OCI-LY7 (cell line): ENCODE measurements around the gene HP1BP3. TPM values are rescaled to one million over a fixed set of nuclear protein-coding genes. Genes with fewer than 3 reads are reported as not detected.

Experiments used
- BruUV-seq: library from RNA; stranded (reverse); fragments of 400-500 nt; replicated peaks from 2 replicates; lab custom pipeline; 2021; lab: Mats Ljungman, UMichigan
- CTCF ChIA-PET: fragments of 300-600 bp; sonication (Branson Sonifier 250); formaldehyde crosslinking; loops from one replicate; lab custom pipeline; 2022; ENCODE audit warnings: antibody characterized with exemption; ENCODE audit not compliant: unreplicated experiment; lab: Charles Lee
- POLR2A ChIA-PET: fragments of 300-600 bp; sonication (Branson Sonifier 250); formaldehyde crosslinking; loops from one replicate; lab custom pipeline; 2022; ENCODE audit warnings: antibody characterized with exemption; lab: Charles Lee
- DNase-seq: peaks from one replicate; pipeline ENCODE4 v3.0.0-alpha.2; 2015; ENCODE audit warnings: low spot score
- H2AFZ ChIP-seq: fragments of 200-600 bp; sonication (generic), shearing (Covaris generic); 2 replicates; pipeline ENCODE4 v1.6.1; 2014; ENCODE audit warnings: mild to moderate bottlenecking, antibody characterized with exemption, low read length, moderate library complexity
- H3K27ac ChIP-seq: fragments of 200-600 bp; sonication (generic); 2 replicates; pipeline ENCODE4 v1.5.1; 2014; ENCODE audit warnings: mixed run types, low read depth, mild to moderate bottlenecking, moderate library complexity, low read length, inconsistent platforms; ENCODE audit not compliant: poor library complexity, severe bottlenecking
- H3K36me3 ChIP-seq: fragments of 200-600 bp; sonication (generic); 2 replicates; pipeline ENCODE4 v1.6.1; 2014; ENCODE audit warnings: mild to moderate bottlenecking, antibody characterized with exemption, low read length, moderate library complexity, mixed read lengths; ENCODE audit not compliant: insufficient read depth
- H3K4me1 ChIP-seq: fragments of 200-600 bp; sonication (generic); 2 replicates; pipeline ENCODE4 v1.5.1; 2014; ENCODE audit warnings: mild to moderate bottlenecking, low read length; ENCODE audit not compliant: insufficient read depth, poor library complexity, severe bottlenecking
- H3K4me2 ChIP-seq: fragments of 200-600 bp; sonication (generic); 2 replicates; pipeline ENCODE4 v1.6.1; 2014; ENCODE audit warnings: mild to moderate bottlenecking, low read length
- H3K4me3 ChIP-seq: fragments of 200-600 bp; sonication (generic); 2 replicates; pipeline ENCODE4 v1.5.1; 2014; ENCODE audit warnings: mild to moderate bottlenecking, low read depth, low read length; ENCODE audit not compliant: poor library complexity, severe bottlenecking
- H3K79me2 ChIP-seq: fragments of 200-600 bp; sonication (generic); 2 replicates; pipeline ENCODE4 v1.6.1; 2016; ENCODE audit warnings: low read depth, mild to moderate bottlenecking, low read length, moderate library complexity, mixed read lengths; ENCODE audit not compliant: insufficient read depth
- H3K9me2 ChIP-seq: fragments of 200-600 bp; sonication (generic); 2 replicates; pipeline ENCODE4 v1.6.1; 2016; ENCODE audit warnings: mild to moderate bottlenecking, low read length, mixed read lengths; ENCODE audit not compliant: insufficient read depth
- H3K9me3 ChIP-seq: fragments of 200-600 bp; sonication (generic); 2 replicates; pipeline ENCODE4 v1.6.1; 2014; ENCODE audit warnings: mild to moderate bottlenecking, mixed run types, low read length, mixed read lengths
- H4K20me1 ChIP-seq: fragments of 200-600 bp; sonication (generic); 2 replicates; pipeline ENCODE4 v1.6.1; 2014; ENCODE audit warnings: mild to moderate bottlenecking, antibody characterized with exemption, low read length, moderate library complexity, mixed read lengths; ENCODE audit not compliant: insufficient read depth
- CTCF ChIP-seq: fragments of 200-600 bp; sonication (generic); conservative IDR thresholded peaks from 2 replicates; pipeline ENCODE4 v1.5.1; 2014; ENCODE audit warnings: mild to moderate bottlenecking, antibody characterized with exemption, low read length, moderate library complexity, mixed read lengths
- EZH2phosphoT487 ChIP-seq: fragments of 200-600 bp; sonication (generic); IDR thresholded peaks from 2 replicates; pipeline ENCODE4 v1.6.1; 2018; ENCODE audit warnings: low read depth, borderline replicate concordance, mild to moderate bottlenecking, mixed run types, antibody characterized with exemption, low read length, moderate library complexity, mixed read lengths
- intact Hi-C: fragments of 100-400 bp; cut with micrococcal nuclease; formaldehyde crosslinking; loops from one replicate; pipeline ENCODE4 v1.10.0; 2022; ENCODE audit not compliant: unreplicated experiment
- total RNA-seq, 2 experiments: library from RNA; depleted of rRNA in 1 of 2; stranded (reverse); fragments of >200 nt in 1 of 2; shearing (Covaris generic) in 1 of 2; gene quantifications; 2 replicates each; pipeline ENCODE4 v1.2.3, GENCODE V29; 2014 to 2022

The HP1BP3 gene
- total RNA-seq, 2 experiments from 2014 or later, result 288 to 295 TPM

- Histone ChIP-seq H3K9me2 (no peaks in the 10 kb centered on the region), H2AFZ (no peak overlapping the region), H3K4me1 (no peaks in the 10 kb centered on the region), H3K79me2 (no peaks in the 10 kb centered on the region), H3K4me2 (no peak overlapping the region), H3K27ac (no peak overlapping the region), H3K9me3 (no peaks in the 10 kb centered on the region), H4K20me1 (no peaks in the 10 kb centered on the region), H3K36me3 (peaks cover 29% of the 10 kb centered on the region), H3K4me3 (no peak overlapping the region)
- BruUV-seq, result no TSS peak
- DNase-seq, result no peak
- TF ChIP-seq EZH2phosphoT487 (no peak), CTCF (no peak)
- intact Hi-C loops, result no loop called here
- POLR2A ChIA-PET, result interaction anchor here (1.5 kb wide), 1 partner anchor 12 kb away, joined by 5 read pairs; no protein-coding TSS in a partner anchor
- CTCF ChIA-PET, result no interaction called here
Observed at GRCh38 chr1:20821466-20821865, 34.4 kb upstream of the HP1BP3 start.

- Histone ChIP-seq H3K27ac (no peak overlapping the region), H3K4me2 (no peak overlapping the region), H3K9me2 (no peaks in the 10 kb centered on the region), H3K9me3 (no peaks in the 10 kb centered on the region), H4K20me1 (no peaks in the 10 kb centered on the region), H3K4me1 (no peaks in the 10 kb centered on the region), H2AFZ (no peak overlapping the region), H3K4me3 (no peak overlapping the region), H3K36me3 (peaks cover 21% of the 10 kb centered on the region), H3K79me2 (no peaks in the 10 kb centered on the region)
- intact Hi-C loops, result no loop called here
- ChIA-PET POLR2A (no interaction called here), CTCF (interaction anchor here (0.6 kb wide), 1 partner anchor 549 kb away, joined by 5 read pairs; no protein-coding TSS in a partner anchor)
- TF ChIP-seq CTCF, result no peak
- no peak for TF ChIP-seq EZH2phosphoT487
- no TSS peak for BruUV-seq
- DNase-seq, result no peak
Observed at GRCh38 chr1:20819818-20820217, 32.7 kb upstream of the HP1BP3 start.

- Histone ChIP-seq H3K9me2 (no peaks in the 10 kb centered on the region), H3K4me1 (no peaks in the 10 kb centered on the region), H3K36me3 (peaks cover 15% of the 10 kb centered on the region), H3K27ac (no peak overlapping the region), H3K9me3 (no peaks in the 10 kb centered on the region), H2AFZ (no peak overlapping the region), H3K4me3 (no peak overlapping the region), H4K20me1 (no peaks in the 10 kb centered on the region), H3K79me2 (no peaks in the 10 kb centered on the region), H3K4me2 (no peak overlapping the region)
- BruUV-seq, result no TSS peak
- POLR2A ChIA-PET, result no interaction called here
- no peak for TF ChIP-seq EZH2phosphoT487
- no peak for TF ChIP-seq CTCF
- DNase-seq, result no peak
- intact Hi-C loops, result no loop called here
- CTCF ChIA-PET, result no interaction called here
Observed at GRCh38 chr1:20814534-20814871, 27.4 kb upstream of the HP1BP3 start.
